Fibroblast of pulmonary artery (primary cell): ENCODE measurements around the gene CD74.
"Not testable (repeated sequence)": the region's sequence is repeated elsewhere in the genome, so short reads cannot be mapped to it uniquely, and the experiment has no call there.

Experiments
- DNase-seq: peaks from one replicate; pipeline ENCODE4 v3.0.0-alpha.2; 2010; ENCODE audit warnings: low read depth
- H3K4me3 ChIP-seq: replicated peaks from 2 replicates; pipeline ENCODE4 v1.5.1; 2011; ENCODE audit warnings: low read depth, mild to moderate bottlenecking, control low read depth, low read length, moderate library complexity
- CTCF ChIP-seq: IDR thresholded peaks from 2 replicates; pipeline ENCODE4 v1.5.1; 2011; ENCODE audit warnings: mild to moderate bottlenecking, control low read depth, low read length, inconsistent platforms; ENCODE audit errors: missing control alignments

CD74 gene

DNA sequence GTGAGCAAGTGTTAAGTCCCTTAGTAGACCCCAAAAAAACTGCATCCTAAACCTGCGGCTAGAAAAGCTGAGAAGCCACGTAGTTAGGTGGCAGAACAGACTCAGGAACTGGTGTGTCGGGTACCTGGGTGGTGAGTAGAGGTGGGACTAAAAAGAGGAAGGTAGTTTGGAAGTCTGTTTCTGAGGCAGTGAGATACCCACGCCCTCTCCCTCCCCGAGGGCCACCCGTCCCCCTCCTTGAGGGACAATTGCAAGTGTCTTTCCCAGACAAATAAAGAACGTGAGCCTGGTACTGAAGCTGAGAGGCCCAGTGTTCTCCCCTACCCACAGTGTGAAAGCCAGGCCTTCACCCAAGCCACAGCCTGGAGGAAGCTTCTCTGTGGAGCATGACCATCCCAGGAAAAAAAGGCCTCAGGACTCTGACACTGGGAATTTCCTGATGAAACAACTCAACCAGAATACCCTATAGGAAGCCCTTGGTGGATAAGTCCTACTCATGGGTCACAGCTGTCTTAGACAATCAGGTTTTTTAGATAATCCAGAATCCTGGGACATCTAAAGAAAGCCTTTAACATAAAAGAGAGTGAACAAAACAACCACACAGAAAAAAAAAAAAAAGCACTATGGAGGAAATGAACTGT is 7.0 kb upstream of the CD74 start:
- no peak overlapping the region for H3K4me3 ChIP-seq
- no peak for DNase-seq
- no peak for TF ChIP-seq CTCF

DNA sequence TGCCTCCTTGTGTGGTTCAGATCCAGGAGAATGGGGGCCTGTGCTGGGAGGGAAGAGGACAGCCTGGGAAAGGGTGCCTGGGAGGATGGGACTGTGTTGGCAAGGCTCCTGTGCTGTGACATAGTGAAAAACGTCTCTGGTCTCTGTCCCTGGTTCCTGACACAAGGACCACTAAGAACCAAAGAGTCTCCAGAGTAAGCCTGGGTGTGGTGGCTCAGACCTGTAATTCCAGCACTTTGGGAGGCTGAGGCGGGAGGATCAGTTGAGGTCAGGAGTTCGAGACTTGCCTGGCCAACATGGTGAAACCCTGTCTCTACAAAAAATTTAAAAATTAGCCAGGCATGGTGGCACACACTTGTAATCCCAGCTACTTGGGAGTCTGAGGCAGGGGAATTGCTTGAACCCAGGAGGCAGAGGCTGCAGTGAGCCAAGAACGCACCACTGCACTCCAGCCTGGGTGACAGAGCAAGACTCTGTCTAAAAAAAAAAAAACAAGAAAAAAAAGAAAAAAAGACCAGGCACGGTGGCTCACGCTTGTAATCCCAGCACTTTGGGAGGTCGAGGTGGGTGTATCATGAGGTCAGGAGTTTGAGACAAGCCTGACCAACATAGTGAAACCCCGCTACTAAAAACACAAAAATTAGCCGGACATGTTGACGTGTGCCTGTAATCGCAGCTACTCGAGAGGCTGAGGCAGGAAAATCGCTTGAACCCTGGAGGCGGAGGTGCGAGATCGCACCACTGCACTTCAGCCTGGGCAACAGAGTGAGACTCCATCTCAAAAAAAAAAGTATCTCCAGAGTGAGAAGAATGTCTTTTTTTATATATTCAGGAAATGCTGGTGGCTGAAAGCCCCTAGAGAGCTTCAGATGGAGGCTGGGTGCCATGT is 1.4 kb upstream of the CD74 start:
- not testable (repeated sequence) for DNase-seq, H3K4me3 ChIP-seq

GRCh38 chr5:150413176-150413901 is 629 bp upstream of the CD74 start:
- DNase-seq: no peak
- H3K4me3 ChIP-seq: no peak overlapping the region
- TF ChIP-seq CTCF: no peak

- TF ChIP-seq CTCF: no peak
- no peak overlapping the region for H3K4me3 ChIP-seq
- DNase-seq: peak; percentile 19
Observed at GRCh38 chr5:150411245-150411979, 1.3 kb downstream of the CD74 start.

DNA sequence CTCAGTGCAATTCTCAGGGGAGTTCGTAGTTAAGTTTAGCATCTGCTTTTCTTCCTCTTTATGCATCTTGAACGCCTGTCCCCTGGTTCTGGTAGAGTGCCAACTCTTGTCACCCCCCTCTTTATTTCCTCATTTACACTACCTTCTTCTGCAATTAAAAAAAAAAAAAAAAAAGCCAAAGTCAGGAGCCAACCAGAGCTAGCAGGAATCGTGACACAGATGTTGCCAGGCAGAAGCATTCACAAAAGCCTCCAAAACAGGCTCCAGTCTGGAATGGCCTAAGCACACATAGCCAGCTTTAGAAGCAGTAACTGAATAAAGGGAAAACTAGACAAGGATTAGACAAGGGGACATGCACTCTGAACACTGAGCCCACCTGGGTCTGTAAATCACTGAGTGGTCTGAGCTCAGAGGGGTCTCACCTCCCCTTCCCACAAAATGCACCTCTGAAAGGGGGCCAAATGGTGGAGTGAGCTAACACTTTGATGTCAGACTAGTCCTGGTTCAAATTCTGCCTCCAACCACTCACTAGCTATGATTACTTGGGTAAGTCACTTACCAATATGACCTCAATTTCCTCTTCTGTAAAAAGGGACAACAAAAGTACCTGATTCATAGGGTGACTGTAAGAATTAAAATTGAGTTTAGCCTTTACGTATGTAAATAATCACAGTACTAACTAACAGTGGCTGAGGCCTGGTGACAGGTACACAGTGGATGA is 2.0 kb downstream of the CD74 start:
- peak; percentile 79 for DNase-seq
- no peak overlapping the region for H3K4me3 ChIP-seq
- TF ChIP-seq CTCF: no peak

- TF ChIP-seq CTCF: no peak
- H3K4me3 ChIP-seq: no peak overlapping the region
- peak; percentile 87 for DNase-seq
Observed at GRCh38 chr5:150409638-150410523, 2.8 kb downstream of the CD74 start.
